HEK293T (cell line): Measurements from ENCODE around the gene HOXD11.

Source experiments
- BHLHE40 ChIP-seq: fragments of 450-650 bp; IDR thresholded peaks from 2 replicates; pipeline ENCODE4 v1.6.1; 2016; ENCODE audit warnings: mild to moderate bottlenecking, moderate library complexity, borderline replicate concordance
- FOXA1 ChIP-seq: fragments of 450-650 bp; IDR thresholded peaks from 2 replicates; pipeline ENCODE4 v1.6.1; 2016; ENCODE audit warnings: mild to moderate bottlenecking
- FOXK2 ChIP-seq: fragments of 450-650 bp; IDR thresholded peaks from 2 replicates; pipeline ENCODE4 v1.6.1; 2016; ENCODE audit warnings: mild to moderate bottlenecking
- FOXM1 ChIP-seq: fragments of 450-650 bp; IDR thresholded peaks from 2 replicates; pipeline ENCODE4 v1.6.1; 2017; ENCODE audit warnings: mild to moderate bottlenecking, borderline replicate concordance
- HDGF ChIP-seq: fragments of 450-650 bp; IDR thresholded peaks from 2 replicates; pipeline ENCODE4 v1.6.1; 2017; ENCODE audit warnings: antibody characterized with exemption, borderline replicate concordance
- L3MBTL2 ChIP-seq: fragments of 450-650 bp; conservative IDR thresholded peaks from 2 replicates; pipeline ENCODE4 v1.6.1; 2016; ENCODE audit warnings: mild to moderate bottlenecking
- NFRKB ChIP-seq: fragments of 450-650 bp; IDR thresholded peaks from 2 replicates; pipeline ENCODE4 v1.6.1; 2016; ENCODE audit warnings: mild to moderate bottlenecking, moderate library complexity
- SP1 ChIP-seq: fragments of 450-650 bp; IDR thresholded peaks from 2 replicates; pipeline ENCODE4 v1.6.1; 2017
- TF ChIP-seq, protein P1 (sequence below): fragments of 450-650 bp; IDR thresholded peaks from 2 replicates; pipeline ENCODE4 v1.6.1; 2016

DNA sequence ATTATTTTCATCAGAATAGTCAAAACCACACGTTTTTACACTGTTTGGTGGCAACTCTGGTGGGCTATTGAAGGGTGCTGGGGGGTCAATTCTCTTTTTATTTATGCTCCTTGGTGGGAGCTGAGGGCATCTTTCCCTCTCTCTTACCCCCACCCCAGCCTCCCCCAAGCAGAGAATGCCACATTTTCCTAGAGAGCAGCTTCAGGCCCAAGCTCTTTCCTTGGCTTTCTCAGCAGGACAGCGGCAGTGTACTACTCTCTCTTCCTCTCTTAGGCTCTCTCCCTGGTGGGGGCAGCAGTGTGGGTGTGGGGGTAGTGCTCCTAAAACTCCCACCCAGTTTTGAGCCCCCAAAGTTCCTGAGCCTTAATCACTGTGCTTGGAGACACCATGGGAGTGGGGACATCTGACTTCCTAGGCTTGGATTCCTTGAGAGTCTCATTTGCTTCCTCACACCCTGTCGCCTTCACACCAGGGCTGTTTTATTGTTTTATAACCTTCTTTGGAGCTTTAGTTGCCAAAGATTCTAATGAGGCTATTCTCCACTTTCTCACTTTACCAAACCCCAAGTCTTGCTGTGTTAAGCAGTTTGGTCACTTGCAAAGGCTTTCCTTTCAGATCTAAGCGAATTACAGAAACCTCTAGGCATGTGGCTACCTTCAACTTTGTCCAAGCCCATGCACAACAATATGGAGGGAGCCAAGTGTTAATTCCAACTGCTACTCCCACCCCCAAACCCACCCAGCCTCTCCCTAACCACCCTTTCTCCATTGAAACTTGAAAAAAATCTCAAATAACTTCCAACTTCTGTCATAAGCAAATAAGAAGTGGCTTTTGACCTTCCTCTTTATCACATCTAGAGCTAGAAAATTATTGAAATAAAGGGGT is 38.2 kb downstream of the HOXD11 start:
- TF ChIP-seq FOXK2 (no peak), FOXM1 (no peak), BHLHE40 (no peak), FOXA1 (no peak), HDGF (no peak), SP1 (no peak), NFRKB (no peak), L3MBTL2 (peak; percentile 86)
- TF ChIP-seq, protein P1, sequence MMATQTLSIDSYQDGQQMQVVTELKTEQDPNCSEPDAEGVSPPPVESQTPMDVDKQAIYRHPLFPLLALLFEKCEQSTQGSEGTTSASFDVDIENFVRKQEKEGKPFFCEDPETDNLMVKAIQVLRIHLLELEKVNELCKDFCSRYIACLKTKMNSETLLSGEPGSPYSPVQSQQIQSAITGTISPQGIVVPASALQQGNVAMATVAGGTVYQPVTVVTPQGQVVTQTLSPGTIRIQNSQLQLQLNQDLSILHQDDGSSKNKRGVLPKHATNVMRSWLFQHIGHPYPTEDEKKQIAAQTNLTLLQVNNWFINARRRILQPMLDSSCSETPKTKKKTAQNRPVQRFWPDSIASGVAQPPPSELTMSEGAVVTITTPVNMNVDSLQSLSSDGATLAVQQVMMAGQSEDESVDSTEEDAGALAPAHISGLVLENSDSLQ, result no peak
